HG03108 (cell line): Measurements from ENCODE around the gene ABCB1.
"Not testable (repeated sequence)": the region's sequence is repeated elsewhere in the genome, so short reads cannot be mapped to it uniquely, and the experiment has no call there.

Experiments used
- ATAC-seq: cut with Tn5 transposase; IDR thresholded peaks from one replicate; pipeline ENCODE4 v1.9.1; 2021; ENCODE audit warnings: moderate library complexity; ENCODE audit not compliant: unreplicated experiment

ABCB1 gene

GRCh38 chr7:87474533-87475358 is 125.9 kb downstream of the ABCB1 start:
- peak; percentile 62 for ATAC-seq

- no peak for ATAC-seq
Observed at GRCh38 chr7:87473986-87474385, 126.7 kb downstream of the ABCB1 start.

- ATAC-seq: no peak
Observed at GRCh38 chr7:87473192-87473591, 127.5 kb downstream of the ABCB1 start.

GRCh38 chr7:87471473-87471872 is 129.2 kb downstream of the ABCB1 start:
- ATAC-seq: no peak

- ATAC-seq: not testable (repeated sequence)
Observed at GRCh38 chr7:87469204-87469603, 131.5 kb downstream of the ABCB1 start.

- not testable (repeated sequence) for ATAC-seq
Observed at GRCh38 chr7:87465534-87465880, 135.2 kb downstream of the ABCB1 start.

GRCh38 chr7:87464830-87465533 is 135.7 kb downstream of the ABCB1 start:
- ATAC-seq: not testable (repeated sequence)

- no peak for ATAC-seq
Observed at GRCh38 chr7:87463982-87464381, 136.7 kb downstream of the ABCB1 start.

- ATAC-seq: not testable (repeated sequence)
Observed at GRCh38 chr7:87460444-87460843, 140.2 kb downstream of the ABCB1 start.

- ATAC-seq: no peak
Observed at GRCh38 chr7:87459941-87460340, 140.7 kb downstream of the ABCB1 start.

GRCh38 chr7:87458148-87458547 is 142.5 kb downstream of the ABCB1 start:
- ATAC-seq: no peak

GRCh38 chr7:87456247-87456646 is 144.4 kb downstream of the ABCB1 start:
- no peak for ATAC-seq
